GM10266 (cell line): ENCODE measurements around the gene SMARCA4.

Experiments used
- DNase-seq: peaks from one replicate; pipeline ENCODE4 v3.0.0; 2012; ENCODE audit errors: extremely low spot score
- CTCF ChIP-seq: IDR thresholded peaks from 2 replicates; pipeline ENCODE4 v1.5.1; 2012; ENCODE audit warnings: mild to moderate bottlenecking, low read depth; ENCODE audit not compliant: control insufficient read depth, insufficient read depth; ENCODE audit errors: missing control alignments

SMARCA4 gene

GRCh38 chr19:10961073-10961860 lies 437 bp downstream of the SMARCA4 start:
- no peak for DNase-seq
- no peak for TF ChIP-seq CTCF

- no peak for TF ChIP-seq CTCF
- DNase-seq, result no peak
These were observed 2.0 kb downstream of the SMARCA4 start for GRCh38 chr19:10962863-10963262.

GRCh38 chr19:10963865-10964264 lies 3.0 kb downstream of the SMARCA4 start:
- TF ChIP-seq CTCF, result no peak
- no peak for DNase-seq

GRCh38 chr19:10964903-10965302 lies 4.1 kb downstream of the SMARCA4 start:
- no peak for DNase-seq
- no peak for TF ChIP-seq CTCF

DNA sequence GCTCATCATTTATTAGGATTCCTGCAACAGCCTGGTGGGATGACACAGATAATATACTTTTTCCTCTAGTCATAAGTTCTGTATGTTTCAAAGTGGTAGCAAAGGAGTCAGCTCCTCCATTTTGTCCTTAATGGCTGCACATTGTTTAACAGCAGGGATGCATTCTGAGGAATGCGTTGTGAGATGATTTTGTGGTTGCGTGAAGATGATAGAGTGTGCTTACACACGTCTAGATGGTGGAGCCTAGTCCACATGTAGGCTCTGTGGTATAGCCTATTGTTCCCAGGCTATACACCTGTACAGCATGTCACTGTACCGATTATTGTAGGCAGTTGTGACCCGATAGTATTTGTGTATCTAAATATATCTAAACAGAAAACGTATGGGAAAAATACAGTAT lies 4.6 kb downstream of the SMARCA4 start:
- no peak for TF ChIP-seq CTCF
- no peak for DNase-seq

DNA sequence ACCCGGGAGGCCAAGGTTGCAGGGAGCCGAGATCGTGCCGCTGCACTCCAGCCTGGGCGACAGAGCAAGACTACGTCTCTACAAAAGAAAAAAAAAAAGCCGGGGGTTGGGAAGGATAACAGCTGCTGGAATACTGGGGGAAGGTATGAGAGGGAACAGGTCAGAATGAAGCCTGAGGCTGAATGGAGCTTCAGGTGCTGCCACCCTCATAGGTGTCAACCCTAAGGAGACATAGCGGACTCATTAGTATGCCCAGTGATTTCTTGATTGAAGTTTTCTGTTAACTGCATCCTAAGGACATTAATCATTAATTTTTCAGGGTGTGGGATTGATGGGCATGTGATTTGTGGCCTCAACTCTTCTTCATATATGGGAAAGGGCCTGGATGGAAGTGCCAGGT lies 6.0 kb downstream of the SMARCA4 start:
- no peak for DNase-seq
- no peak for TF ChIP-seq CTCF

- DNase-seq, result no peak
- TF ChIP-seq CTCF, result no peak
These were observed 7.8 kb downstream of the SMARCA4 start for GRCh38 chr19:10968527-10969135.
